Stimulated activated CD8-positive, alpha-beta memory T cell treated with anti-CD3 and anti-CD28 coated beads, Interleukin-4, amount 100 ng/mL, for 48 hours (primary cell): Measurements from ENCODE around the gene SULT1A2.
"Not testable (repeated sequence)": the region's sequence is repeated elsewhere in the genome, so short reads cannot be mapped to it uniquely, and the experiment has no call there.

Experiments
- DNase-seq: peaks from one replicate; pipeline ENCODE4 v3.0.0-alpha.2; 2020

Gene SULT1A2

DNA sequence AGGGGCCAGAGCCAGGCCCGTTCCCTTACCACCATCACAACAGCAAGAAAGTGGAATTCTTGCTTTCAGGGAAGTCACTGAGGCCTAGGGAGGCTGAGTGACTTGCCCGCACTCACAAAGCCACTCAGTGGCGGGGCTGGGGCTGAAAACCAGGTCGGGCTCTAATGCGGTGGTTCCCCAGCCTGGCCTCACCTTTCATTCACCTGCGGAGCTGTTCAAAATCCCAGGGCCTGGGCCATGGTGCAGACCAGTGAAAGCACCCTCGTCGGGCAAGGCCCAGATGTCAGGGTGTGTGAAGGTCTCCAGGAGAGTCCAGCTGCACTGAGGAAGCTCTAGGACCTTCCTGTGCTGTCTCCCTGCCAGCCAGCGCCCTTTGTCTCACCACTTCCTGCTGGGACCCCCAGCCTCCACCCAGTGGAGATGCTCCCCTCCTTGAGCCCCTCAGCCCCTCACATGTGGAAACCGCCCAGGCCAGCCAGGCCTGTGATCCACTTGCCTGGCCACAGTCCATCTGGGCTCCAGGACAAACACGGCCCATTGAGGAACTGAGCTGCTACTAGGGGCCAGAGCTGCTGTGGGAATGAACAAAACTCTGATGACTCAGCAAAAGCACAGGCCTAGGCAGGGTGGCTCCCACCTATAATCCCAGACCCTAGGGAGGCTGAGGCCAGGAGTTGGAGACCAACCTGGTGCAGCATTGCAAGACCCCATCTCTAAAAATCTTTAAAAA lies 12.2 kb upstream of the SULT1A2 start:
- not testable (repeated sequence) for DNase-seq

DNA sequence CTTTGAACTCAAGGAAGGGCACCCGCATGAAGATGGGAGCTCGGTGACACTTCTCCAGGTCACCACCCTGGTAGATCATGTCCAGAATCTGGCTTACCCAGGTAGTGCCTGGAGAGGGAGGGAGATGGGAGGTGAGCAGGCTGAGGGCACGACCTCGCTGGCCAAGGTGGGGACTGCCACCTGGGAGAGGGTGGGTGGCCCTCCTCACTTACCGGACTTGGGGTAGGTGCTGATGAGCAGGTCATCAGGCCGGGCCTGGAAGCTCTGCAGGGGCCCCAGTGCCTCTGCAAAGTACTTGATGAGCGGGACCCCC lies 11.6 kb upstream of the SULT1A2 start:
- not testable (repeated sequence) for DNase-seq

DNA sequence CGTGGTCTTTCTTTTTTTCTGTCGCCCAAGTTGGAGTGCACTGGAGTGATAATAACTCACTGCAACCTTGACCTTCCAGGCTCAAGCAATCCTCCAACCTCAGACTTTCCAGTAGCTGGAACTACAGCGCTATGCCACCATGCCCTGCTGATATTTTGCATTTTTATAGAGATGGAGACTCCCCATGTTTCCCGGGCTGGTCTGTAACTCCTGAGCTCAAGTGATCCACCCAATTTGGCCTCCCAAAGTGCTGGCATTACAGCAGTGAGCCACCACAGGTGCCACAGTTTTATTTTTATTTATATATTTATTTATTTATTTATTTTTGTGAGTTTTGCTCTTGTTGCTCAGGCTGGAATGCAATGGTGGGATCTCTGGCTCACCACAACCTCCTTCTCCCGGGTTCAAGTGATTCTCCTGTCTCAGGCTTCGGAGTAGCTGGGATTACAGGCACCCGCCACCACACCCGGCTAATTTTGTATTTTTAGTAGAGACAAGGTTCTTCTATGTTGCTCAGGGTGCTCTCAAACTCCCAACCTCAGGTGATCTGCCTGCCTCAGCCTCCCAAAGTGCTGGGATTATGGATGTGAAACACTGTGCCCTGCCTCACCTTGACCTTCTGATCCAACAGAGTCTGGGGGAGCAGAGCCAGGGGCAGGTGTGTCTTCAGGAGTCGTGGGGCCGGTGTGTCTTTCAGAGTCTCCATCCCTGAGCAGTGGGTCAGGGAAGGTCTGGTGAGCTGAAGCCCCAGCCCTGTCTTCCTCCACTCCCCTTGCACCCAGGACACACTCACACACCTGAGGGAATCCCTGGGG lies 11.0 kb upstream of the SULT1A2 start:
- not testable (repeated sequence) for DNase-seq

DNA sequence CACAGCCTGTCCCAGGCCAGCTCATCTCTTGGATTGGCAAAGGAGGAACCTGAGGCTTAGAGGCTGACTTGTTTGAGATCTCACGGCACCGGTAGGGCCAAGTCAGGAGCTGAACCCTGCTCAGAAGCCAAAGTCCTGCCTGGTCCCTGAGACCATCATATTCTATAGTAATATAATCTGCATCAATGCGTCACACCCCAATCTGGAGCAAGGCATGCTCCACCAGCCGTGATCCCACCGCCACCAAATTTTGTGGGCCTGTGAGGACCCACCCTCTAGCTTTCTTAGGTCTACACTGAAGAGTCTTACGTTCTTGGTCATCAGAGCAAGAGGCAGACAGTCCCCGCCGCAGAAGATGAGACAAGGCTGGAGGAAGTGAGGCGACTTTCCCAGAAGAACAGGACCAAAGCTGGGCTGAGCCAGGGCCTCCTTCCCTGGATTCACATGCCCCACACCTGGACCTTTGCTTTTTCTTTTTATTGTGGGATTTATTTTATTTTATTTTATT lies 10.3 kb upstream of the SULT1A2 start:
- no peak for DNase-seq

DNA sequence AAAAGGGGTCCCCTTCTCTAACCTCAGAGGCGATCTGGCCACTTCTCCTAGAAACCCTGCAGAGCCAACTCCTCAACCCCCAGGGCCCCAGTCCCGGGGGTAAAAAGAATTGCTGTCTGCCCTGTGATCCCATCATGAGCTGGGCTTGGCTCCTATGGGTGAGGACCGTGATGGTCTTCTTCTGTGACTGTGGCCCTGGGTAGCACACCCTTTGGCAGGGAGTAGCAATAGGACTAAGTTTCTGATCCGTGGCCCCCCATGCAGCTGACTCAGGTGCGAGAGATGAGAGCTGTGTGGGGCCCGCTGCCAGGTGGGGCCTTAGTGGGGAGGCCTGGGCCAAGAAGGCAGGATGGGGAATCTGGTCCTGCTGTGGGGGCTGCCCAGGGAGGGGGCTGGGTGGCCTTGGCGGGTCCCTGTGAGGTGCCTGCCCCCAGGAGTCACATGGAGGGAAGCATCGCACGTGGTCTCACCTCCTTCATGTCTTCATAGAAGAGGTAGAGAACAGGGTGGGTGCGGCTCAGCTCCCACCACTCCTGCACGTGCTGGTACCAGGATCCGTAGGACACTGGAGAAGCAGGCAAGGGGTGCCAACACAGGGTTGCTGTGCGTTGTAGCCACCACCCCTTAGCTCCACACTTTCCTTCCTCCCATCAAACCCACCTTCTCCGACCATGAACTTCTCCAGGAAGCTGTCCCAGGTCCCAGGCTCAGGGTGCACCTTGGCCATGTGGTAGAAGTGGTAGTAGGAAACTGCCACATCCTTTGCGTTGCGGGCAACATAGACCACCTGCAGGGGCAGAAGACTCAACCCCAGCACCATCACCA lies 9.7 kb upstream of the SULT1A2 start:
- DNase-seq = no peak

DNA sequence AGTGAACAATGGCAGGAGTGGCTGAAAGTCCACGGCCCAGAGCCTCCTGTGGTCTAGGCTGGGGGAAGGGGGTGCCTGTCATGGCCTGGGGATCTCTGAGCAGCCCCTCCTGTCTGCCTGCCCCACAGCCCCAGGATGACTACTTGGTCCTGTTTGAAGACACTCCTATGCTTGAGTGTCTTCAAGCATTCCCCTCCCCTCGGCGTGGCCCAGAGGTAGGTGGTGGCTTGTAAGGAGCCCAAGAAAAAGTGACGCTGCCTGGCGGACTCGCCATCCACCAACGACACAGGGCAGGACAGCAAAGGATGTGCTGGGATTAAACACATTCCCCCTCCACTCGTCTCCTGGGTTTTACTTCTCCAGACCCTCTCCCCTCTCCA lies 7.3 kb upstream of the SULT1A2 start:
- no peak for DNase-seq

DNA sequence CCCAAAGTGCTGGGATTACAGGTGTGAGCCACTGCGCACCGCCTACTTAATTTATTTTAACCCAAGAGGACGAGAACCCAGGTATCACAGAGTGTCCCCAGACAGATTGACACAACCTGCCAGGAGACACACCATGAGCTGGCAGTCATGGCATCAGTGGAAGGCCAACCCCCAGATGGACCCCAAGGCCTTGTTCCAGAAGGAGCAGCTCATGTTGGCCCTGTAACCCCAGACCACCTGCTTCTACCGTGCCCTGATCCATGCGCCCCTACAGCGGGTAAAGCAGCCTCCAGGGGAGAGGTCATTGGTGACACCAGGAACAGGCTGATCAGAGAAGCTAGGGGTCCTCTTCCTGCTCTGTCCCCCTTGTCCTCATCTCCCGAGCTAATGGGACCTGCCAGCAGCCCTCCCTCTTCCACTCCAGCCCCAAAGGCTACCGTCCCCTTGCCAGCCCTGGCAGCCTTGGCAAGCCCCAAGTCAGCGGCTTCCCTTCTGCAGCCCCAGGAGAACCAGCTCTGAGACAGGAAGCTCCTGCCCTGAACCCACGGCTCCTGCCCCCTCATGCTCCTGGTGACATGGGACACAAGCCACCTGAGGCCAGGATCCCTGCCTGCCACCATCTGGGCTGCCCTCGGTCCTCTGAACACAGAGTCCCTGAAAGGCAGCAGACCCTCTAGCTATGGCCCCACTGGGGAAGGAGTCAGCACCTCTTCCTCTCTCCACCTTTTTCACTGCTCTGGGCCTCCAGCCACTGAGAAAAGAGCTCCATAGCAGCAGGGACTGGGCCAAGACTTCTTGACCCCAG lies 6.7 kb upstream of the SULT1A2 start:
- no peak for DNase-seq

DNA sequence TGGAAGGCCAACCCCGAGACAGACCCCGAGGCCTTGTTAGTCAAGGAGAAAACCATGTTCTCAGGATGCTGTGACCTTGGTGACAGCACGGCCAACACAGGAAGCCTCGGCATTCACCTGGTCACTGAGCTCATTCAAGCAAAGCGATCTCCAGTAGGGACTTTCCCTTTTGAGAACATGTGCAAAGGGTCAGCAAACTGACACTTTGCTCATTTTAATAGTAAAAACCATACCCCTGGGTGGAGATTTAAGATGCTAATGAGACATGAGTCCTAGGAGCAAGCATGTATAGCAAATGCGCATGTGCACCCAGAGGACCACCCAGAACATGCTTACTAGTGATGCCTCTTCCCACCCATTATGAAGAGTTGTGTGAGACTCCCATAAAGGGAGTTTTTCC lies 5.7 kb upstream of the SULT1A2 start:
- no peak for DNase-seq

DNA sequence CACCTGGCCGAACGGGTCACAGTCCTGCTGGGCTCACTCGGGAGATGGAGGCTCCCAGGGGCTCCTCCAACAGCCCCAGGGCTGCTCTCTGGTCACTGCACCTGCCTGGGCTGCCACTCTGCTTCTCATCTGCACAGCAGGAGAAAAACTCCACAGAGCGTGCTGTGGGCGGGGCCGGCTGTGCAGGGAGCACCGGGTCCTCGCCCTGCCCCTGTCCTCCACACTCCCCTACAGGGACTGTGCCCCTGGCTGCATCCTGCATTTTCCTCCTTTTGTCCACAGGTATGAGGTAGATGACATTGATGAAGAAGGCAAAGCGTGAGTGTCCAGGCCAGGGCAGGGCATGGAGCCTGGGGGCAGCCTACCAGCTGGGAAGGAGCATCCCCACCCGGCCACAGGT lies 5.2 kb upstream of the SULT1A2 start:
- DNase-seq = not testable (repeated sequence)

DNA sequence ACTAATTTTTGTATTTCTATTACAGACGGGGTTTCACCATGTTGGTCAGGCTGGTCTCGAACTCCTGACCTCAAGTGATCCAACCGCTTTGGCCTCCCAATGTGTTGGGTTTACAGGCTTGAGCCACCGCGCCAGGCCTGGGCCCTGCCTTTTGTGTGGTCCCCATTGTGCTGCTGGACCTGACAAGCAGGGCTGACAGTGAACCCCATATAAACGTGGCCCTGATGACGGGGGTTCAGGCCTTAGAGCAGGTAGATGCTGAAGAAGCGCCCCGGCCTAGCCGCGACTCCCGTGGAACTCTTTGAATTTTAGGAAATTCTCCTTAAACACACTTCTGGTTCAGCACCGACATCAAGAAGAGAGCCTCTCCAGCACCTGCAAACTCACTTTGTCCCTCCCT lies 4.7 kb upstream of the SULT1A2 start:
- not testable (repeated sequence) for DNase-seq

DNA sequence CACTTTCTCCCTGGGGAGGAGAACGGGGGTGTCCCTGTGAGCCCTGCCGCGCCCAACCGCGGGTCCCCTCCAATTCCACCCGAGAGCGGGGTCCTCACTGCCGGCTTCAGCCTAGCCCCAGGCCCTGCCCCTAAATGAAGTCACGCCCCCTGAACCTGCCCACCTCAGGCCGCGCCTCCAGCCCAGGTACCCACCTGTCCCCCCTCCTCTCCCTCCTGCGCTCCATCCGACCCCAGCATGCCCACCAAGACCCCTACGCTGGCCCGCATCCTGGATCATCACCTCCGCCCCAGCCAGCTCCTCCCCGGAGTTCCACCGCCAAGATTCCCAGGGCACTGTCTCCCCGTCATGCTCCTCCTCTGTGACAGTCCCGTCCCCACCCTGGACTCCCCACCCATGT lies 4.1 kb upstream of the SULT1A2 start:
- DNase-seq = not testable (repeated sequence)

DNA sequence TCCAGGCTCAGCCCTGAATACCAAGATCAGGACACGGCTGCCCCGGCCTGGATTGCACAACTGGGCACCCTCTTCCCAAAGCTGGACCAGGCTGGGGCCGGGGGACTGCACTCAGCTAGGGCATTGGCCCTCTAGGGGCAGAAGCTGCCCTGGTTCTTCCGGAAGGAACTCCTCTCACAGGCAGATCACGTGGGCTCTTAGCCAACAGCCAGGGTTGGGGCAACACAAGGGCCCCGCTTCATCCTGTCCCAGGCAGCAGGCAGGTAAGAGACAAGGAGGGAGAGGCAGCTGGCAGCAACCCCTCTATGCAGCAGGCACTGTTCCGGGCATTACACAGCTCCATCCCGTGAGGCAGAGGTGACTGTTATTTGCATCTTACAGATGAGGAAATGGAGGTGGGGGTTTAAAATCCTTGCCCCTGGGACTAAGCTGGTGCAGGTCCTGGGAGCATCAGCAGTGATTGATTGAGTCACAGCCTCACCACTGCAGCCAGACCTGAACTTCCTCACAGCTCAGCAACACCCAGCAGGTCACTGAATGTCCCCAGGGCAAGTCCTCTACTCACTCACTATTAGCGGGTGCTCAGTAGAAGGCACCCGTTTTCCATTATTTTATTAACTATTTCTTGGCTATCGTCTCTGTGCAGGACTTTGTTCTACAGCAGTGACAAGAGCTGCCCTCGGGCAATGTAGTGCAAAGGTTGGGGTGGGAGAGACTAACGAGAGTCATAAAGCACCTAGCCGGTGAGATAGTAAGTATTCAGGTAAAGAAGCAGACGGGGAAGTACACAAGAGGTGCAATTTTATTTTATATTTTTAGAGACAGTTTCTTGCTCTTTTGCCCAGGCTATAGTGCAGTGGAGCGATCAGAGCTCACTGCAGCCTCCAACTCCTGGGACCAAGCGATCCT lies 2.8 kb upstream of the SULT1A2 start:
- not testable (repeated sequence) for DNase-seq

DNA sequence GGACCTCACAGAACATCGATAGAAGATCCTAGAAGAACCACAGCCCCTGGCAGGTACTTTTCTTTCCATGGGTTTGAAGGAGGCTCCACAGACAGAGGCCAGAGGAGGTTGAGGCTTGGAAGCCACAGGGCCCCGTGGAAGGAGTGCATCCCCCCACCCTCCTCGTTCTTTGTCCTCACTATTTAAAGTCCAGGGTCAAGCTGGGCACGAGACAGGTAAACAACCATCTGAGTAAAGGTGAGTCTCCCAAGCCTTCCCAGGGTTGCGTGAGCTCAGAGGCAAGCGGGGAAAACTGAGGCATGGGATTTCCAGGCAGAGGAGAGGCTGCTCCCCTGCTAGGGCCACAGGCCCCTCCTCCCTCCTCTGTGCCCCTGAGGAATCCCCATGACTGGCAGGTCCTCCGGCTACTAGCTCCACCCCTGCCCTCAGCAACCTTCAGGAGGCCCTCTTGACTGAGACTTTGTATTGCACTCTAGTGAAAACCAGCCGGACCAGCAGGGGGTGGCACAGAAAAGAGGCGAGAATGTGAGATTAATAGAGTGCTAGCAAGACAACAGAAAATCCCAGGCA lies 927 bp upstream of the SULT1A2 start:
- no peak for DNase-seq

DNA sequence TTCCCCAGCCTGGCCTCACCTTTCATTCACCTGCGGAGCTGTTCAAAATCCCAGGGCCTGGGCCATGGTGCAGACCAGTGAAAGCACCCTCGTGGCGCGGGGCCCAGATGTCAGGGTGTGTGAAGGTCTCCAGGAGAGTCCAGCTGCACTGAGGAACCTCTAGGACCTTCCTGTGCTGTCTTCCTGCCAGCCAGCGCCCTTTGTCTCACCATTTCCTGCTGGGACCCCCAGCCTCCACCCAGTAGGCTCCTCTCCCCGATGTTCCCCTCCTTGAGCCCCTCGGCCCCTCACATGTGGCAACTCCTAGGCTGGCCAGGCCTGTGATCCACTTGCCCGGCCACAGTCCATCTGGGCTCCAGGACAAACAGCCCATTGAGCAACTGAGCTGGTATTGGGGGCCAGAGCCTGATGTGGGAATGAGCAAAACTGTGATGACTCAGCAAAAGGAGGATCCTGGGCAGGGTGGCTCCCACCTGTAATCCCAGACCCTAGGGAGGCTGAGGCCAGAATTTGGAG lies 677 bp downstream of the SULT1A2 start:
- no peak for DNase-seq

DNA sequence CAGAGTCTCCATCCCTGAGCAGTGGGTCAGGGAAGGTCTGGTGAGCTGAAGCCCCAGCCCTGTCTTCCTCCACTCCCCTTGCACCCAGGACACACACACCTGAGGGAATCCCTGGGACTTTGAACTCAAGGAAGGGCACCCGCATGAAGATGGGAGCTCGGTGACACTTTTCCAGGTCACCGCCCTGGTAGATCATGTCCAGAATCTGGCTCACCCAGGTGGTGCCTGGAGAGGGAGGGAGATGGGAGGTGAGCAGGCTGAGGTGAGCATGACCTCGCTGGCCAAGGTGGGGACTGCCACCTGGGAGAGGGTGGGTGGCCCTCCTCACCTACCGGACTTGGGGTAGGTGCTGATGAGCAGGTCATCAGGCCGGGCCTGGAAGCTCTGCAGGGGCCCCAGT lies 1.4 kb downstream of the SULT1A2 start:
- not testable (repeated sequence) for DNase-seq

DNA sequence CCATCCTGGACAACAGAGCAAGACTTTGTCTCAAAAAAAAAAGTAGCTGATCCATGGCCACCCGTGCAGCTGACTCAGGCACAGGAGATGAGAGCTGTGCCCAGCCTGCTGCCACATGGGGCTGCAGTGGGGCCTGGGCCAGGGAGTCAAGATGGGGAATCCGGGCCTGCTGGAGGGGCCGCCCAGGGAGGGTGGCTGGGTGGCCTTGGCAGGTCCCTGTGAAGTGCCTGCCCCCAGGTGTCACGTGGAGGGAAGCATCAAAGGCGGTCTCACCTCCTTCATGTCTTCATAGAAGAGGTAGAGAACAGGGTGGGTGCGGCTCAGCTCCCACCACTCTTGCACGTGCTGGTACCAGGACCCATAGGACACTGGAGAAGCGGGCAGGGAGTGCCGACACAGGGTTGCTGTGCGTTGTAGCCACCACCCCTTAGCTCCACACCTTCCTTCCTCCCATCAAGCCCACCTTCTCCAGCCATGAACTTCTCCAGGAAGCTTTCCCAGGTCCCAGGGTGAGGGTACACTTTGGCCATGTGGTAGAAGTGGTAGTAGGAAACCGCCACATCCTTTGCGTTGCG lies 3.8 kb downstream of the SULT1A2 start:
- DNase-seq = no peak

DNA sequence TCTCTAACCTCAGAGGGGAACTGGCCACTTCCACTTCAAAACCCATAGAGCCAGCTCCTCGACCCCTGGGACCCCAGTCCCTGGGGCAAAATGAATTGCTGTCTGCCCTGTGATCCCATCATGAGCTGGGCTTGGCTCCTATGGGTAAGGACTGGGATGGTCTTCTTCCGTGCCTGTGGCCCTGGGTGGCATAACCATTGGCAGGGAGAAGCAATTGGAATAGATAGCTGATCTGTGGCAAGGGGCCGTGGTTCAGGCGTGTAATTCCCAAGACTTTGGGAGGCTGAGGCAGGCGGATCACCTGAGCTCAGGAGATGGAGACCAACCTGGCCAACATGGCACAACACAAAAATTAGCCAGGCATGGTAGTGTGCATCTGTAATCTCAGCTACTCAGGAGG lies 4.3 kb downstream of the SULT1A2 start:
- no peak for DNase-seq

DNA sequence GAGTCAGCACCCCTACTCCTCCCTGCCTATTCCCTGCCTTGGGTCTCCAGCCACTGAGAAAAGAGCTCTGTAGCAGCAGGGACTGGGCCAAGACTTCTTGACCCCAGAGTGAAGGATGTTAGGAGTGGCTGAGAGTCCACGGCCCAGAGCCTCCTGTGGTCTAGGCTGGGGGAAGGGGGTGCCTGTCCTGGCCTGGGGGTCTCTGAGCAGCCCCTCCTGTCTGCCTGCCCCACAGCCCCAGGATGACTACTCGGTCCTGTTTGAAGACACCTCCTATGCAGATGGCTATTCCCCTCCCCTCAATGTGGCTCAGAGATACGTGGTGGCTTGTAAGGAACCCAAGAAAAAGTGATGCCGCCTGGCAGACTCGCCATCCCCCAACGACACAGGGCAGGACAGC lies 5.5 kb downstream of the SULT1A2 start:
- DNase-seq = no peak

DNA sequence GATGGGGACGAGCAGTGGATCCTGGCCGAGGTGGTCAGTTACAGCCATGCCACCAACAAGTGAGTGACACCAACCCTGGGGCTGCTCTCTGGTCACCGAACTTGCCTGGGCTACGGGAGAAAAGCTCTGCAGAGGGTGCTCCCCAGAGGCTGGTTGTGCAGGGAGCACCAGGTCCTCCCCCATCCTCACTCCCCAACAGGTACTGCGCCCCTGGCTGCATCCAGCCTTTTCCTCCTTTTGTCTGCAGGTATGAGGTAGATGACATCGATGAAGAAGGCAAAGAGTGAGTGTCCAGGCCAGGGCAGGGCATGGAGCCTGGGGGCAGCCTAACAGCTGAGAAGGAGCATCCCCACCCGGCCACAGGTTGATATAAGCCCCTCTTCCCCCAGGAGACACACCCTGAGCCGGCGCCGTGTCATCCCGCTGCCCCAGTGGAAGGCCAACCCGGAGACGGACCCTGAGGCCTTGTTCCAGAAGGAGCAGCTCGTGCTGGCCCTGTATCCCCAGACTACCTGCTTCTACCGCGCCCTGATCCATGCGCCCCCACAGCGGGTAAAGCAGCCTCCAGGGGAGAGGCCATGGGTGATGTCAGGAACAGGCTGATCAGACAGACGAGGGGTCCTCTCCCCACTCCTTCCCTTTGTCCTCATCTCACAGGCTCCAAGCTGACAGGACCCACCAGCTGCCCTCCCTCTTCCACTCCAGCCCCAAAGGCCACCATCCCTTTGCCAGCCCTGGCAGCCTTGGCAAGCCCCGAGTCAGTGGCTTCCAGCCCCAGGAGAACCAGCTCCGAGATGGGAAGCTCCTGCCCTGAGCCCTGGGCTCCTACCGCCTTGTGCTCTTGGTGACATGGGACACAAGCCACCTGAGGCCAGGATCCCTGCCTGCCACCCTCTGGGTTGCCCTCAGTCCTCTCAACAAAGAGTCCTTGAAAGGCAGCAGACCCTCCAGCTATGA lies 6.2 kb downstream of the SULT1A2 start:
- no peak for DNase-seq
